Immature natural killer cell (primary cell): ENCODE results near the gene TMEM164. TPM values are rescaled to one million over a fixed set of nuclear protein-coding genes. Genes with fewer than 3 reads are reported as not detected.

ENCODE experiments used
- DNase-seq, 3 donors: peaks; one replicate each; pipeline ENCODE4 v3.0.0; 2022; ENCODE audit warnings: mixed read lengths in 1 of 3
- H3K27ac Mint-ChIP-seq, 6 donors: one replicate each; pipeline ENCODE4 v1.8.0; 2020; ENCODE audit warnings: mixed read lengths in 6 of 6, mild to moderate bottlenecking in 5 of 6, inconsistent platforms in 4 of 6, moderate library complexity in 3 of 6
- H3K27me3 Mint-ChIP-seq, 3 donors: one replicate each; pipeline ENCODE4 v1.8.0; 2020 to 2021; ENCODE audit warnings: low read depth in 3 of 3, mild to moderate bottlenecking in 3 of 3, mixed read lengths in 3 of 3, moderate library complexity in 3 of 3, inconsistent platforms in 1 of 3
- H3K36me3 Mint-ChIP-seq, 3 donors: one replicate each; pipeline ENCODE4 v1.8.0; 2020; ENCODE audit warnings: mixed read lengths in 3 of 3, inconsistent platforms in 2 of 3, mild to moderate bottlenecking in 2 of 3
- H3K4me1 Mint-ChIP-seq, 2 donors: one replicate each; pipeline ENCODE4 v1.8.0; 2020; ENCODE audit warnings: inconsistent platforms in 2 of 2, mild to moderate bottlenecking in 2 of 2, mixed read lengths in 2 of 2, moderate library complexity in 1 of 2
- H3K4me3 Mint-ChIP-seq, 5 donors: one replicate each; pipeline ENCODE4 v1.8.0; 2020; ENCODE audit warnings: mild to moderate bottlenecking in 5 of 5, mixed read lengths in 5 of 5, inconsistent platforms in 3 of 5, moderate library complexity in 3 of 5
- H3K9me3 Mint-ChIP-seq, 6 donors: one replicate each; pipeline ENCODE4 v1.8.0; 2020; ENCODE audit warnings: mild to moderate bottlenecking in 6 of 6, mixed read lengths in 6 of 6, inconsistent platforms in 4 of 6, moderate library complexity in 3 of 6
- polyA plus RNA-seq, 3 donors: library from polyadenylated mRNA; unstranded; fragments of 300-500 nt; fragmentation: Illumina TruSeq; gene quantifications; one replicate each; pipeline ENCODE4 v1.2.3, GENCODE V29; 2021

TMEM164 gene
- polyA plus RNA-seq, 3 donors from 2014 or later: 2.0 to 3.9 (median 2.3) TPM

GRCh38 chrX:110170029-110170428 is 167.1 kb downstream of the TMEM164 start:
- no peaks in the 10 kb centered on the region for H3K9me3 Mint-ChIP-seq

GRCh38 chrX:110171442-110171841 is 168.5 kb downstream of the TMEM164 start:
- DNase-seq: no peak
- Mint-ChIP-seq H3K27ac (no peak overlapping the region), H3K27me3 (peaks cover 1 to 3% (median 3%) of the 10 kb centered on the region in 3 donors), H3K9me3 (no peaks in the 10 kb centered on the region), H3K36me3 (peaks cover 0 to 4% (median 3%) of the 10 kb centered on the region in 3 donors), H3K4me1 (peaks cover 8 to 9% of the 10 kb centered on the region in 2 donors), H3K4me3 (no peak overlapping the region)

More at GRCh38 chrX:110170029-110170428, 167.1 kb downstream of the TMEM164 start:
- H3K27me3 Mint-ChIP-seq: peaks cover 0 to 3% (median 1%) of the 10 kb centered on the region in 3 donors
- no peak for DNase-seq
- H3K4me3 Mint-ChIP-seq: no peak overlapping the region
- peaks cover 0 to 4% (median 0%) of the 10 kb centered on the region in 3 donors for H3K36me3 Mint-ChIP-seq
- H3K4me1 Mint-ChIP-seq: peaks cover 8 to 9% of the 10 kb centered on the region in 2 donors
- no peak overlapping the region for H3K27ac Mint-ChIP-seq

GRCh38 chrX:110172215-110172614 is 169.3 kb downstream of the TMEM164 start:
- H3K4me3 Mint-ChIP-seq: no peak overlapping the region
- peaks cover 8 to 9% of the 10 kb centered on the region in 2 donors for H3K4me1 Mint-ChIP-seq
- H3K27me3 Mint-ChIP-seq: peaks cover 1 to 5% (median 3%) of the 10 kb centered on the region in 3 donors

GRCh38 chrX:110173192-110174175 is 170.6 kb downstream of the TMEM164 start:
- DNase-seq: no peak
- Mint-ChIP-seq H3K27me3 (peaks cover 0 to 5% (median 4%) of the 10 kb centered on the region in 3 donors), H3K4me3 (no peak overlapping the region), H3K36me3 (peaks cover 0 to 4% (median 3%) of the 10 kb centered on the region in 3 donors), H3K27ac (no peak overlapping the region), H3K9me3 (no peaks in the 10 kb centered on the region), H3K4me1 (peaks cover 8 to 9% of the 10 kb centered on the region in 2 donors)

More at GRCh38 chrX:110172215-110172614, 169.3 kb downstream of the TMEM164 start:
- peaks cover 0 to 4% (median 3%) of the 10 kb centered on the region in 3 donors for H3K36me3 Mint-ChIP-seq
- no peak for DNase-seq
- H3K27ac Mint-ChIP-seq: peak overlapping the region in 2 of 6 donors; percentile 42 to 49
- H3K9me3 Mint-ChIP-seq: no peaks in the 10 kb centered on the region

GRCh38 chrX:110175146-110175545 is 172.2 kb downstream of the TMEM164 start:
- peaks cover 0 to 5% (median 5%) of the 10 kb centered on the region in 3 donors for H3K27me3 Mint-ChIP-seq
- H3K4me1 Mint-ChIP-seq: peaks cover 8 to 9% of the 10 kb centered on the region in 2 donors
- H3K36me3 Mint-ChIP-seq: peaks cover 0 to 4% (median 3%) of the 10 kb centered on the region in 3 donors
- no peak overlapping the region for H3K4me3 Mint-ChIP-seq
- no peaks in the 10 kb centered on the region for H3K9me3 Mint-ChIP-seq
- H3K27ac Mint-ChIP-seq: no peak overlapping the region
- no peak for DNase-seq

GRCh38 chrX:110175696-110176095 is 172.8 kb downstream of the TMEM164 start:
- peaks cover 0 to 5% (median 5%) of the 10 kb centered on the region in 3 donors for H3K27me3 Mint-ChIP-seq
- no peak overlapping the region for H3K4me3 Mint-ChIP-seq
- no peak for DNase-seq
- H3K27ac Mint-ChIP-seq: no peak overlapping the region
- H3K9me3 Mint-ChIP-seq: no peaks in the 10 kb centered on the region
- H3K4me1 Mint-ChIP-seq: peaks cover 8 to 9% of the 10 kb centered on the region in 2 donors
- peaks cover 0 to 4% (median 3%) of the 10 kb centered on the region in 3 donors for H3K36me3 Mint-ChIP-seq

GRCh38 chrX:110178179-110178865 is 175.4 kb downstream of the TMEM164 start:
- H3K4me3 Mint-ChIP-seq: no peak overlapping the region
- peaks cover 4 to 11% of the 10 kb centered on the region in 2 donors for H3K4me1 Mint-ChIP-seq
- H3K27me3 Mint-ChIP-seq: peaks cover 0 to 5% (median 4%) of the 10 kb centered on the region in 3 donors
- H3K9me3 Mint-ChIP-seq: no peaks in the 10 kb centered on the region
- no peak for DNase-seq
- H3K36me3 Mint-ChIP-seq: peaks cover 0 to 5% (median 3%) of the 10 kb centered on the region in 3 donors
- no peak overlapping the region for H3K27ac Mint-ChIP-seq

GRCh38 chrX:110180176-110180927 is 177.4 kb downstream of the TMEM164 start:
- DNase-seq: no peak
- H3K27me3 Mint-ChIP-seq: peaks cover 0 to 5% (median 4%) of the 10 kb centered on the region in 3 donors
- peak overlapping the region in 1 of 6 donors; percentile 23 for H3K27ac Mint-ChIP-seq
- no peak overlapping the region for H3K4me3 Mint-ChIP-seq
- peaks cover 3 to 11% of the 10 kb centered on the region in 2 donors for H3K4me1 Mint-ChIP-seq
- H3K36me3 Mint-ChIP-seq: peaks cover 0 to 12% (median under 1%) of the 10 kb centered on the region in 3 donors
- H3K9me3 Mint-ChIP-seq: no peaks in the 10 kb centered on the region

GRCh38 chrX:110180928-110181310 is 178.0 kb downstream of the TMEM164 start:
- H3K4me3 Mint-ChIP-seq: no peak overlapping the region
- no peak for DNase-seq
- H3K4me1 Mint-ChIP-seq: peaks cover 3 to 11% of the 10 kb centered on the region in 2 donors
- H3K36me3 Mint-ChIP-seq: peaks cover 0 to 16% (median 0%) of the 10 kb centered on the region in 3 donors
- peaks cover 0 to 5% (median 4%) of the 10 kb centered on the region in 3 donors for H3K27me3 Mint-ChIP-seq
- peak overlapping the region in 1 of 6 donors; percentile 23 for H3K27ac Mint-ChIP-seq
- no peaks in the 10 kb centered on the region for H3K9me3 Mint-ChIP-seq

- Mint-ChIP-seq H3K27ac (no peak overlapping the region), H3K4me3 (no peak overlapping the region)
Measured at GRCh38 chrX:110181459-110182137, 178.7 kb downstream of the TMEM164 start.

GRCh38 chrX:110182362-110182761 is 179.4 kb downstream of the TMEM164 start:
- Mint-ChIP-seq H3K4me3 (no peak overlapping the region), H3K4me1 (peaks cover 3 to 11% of the 10 kb centered on the region in 2 donors), H3K27me3 (peaks cover 0 to 2% (median 0%) of the 10 kb centered on the region in 3 donors), H3K27ac (no peak overlapping the region), H3K36me3 (peaks cover 0 to 17% (median 0%) of the 10 kb centered on the region in 3 donors), H3K9me3 (no peaks in the 10 kb centered on the region)
- no peak for DNase-seq

More at GRCh38 chrX:110181459-110182137, 178.7 kb downstream of the TMEM164 start:
- peaks cover 0 to 4% (median 1%) of the 10 kb centered on the region in 3 donors for H3K27me3 Mint-ChIP-seq
- peaks cover 0 to 17% (median 0%) of the 10 kb centered on the region in 3 donors for H3K36me3 Mint-ChIP-seq
- H3K9me3 Mint-ChIP-seq: no peaks in the 10 kb centered on the region
- peaks cover 3 to 11% of the 10 kb centered on the region in 2 donors for H3K4me1 Mint-ChIP-seq
- DNase-seq: no peak

GRCh38 chrX:110182865-110183264 is 180.0 kb downstream of the TMEM164 start:
- Mint-ChIP-seq H3K27me3 (peaks cover 0 to 1% (median 0%) of the 10 kb centered on the region in 3 donors), H3K4me3 (no peak overlapping the region), H3K36me3 (peaks cover 0 to 17% (median 0%) of the 10 kb centered on the region in 3 donors), H3K9me3 (no peaks in the 10 kb centered on the region), H3K27ac (peak overlapping the region in 1 of 6 donors; percentile 10), H3K4me1 (peaks cover 3 to 11% of the 10 kb centered on the region in 2 donors)
- DNase-seq: no peak
